Astrocyte (in vitro differentiated cells and primary cell): ENCODE results near the gene EXOSC10. TPM values are rescaled to one million over a fixed set of nuclear protein-coding genes. Genes with fewer than 3 reads are reported as not detected.

Experiments used
- DNase-seq: peaks from one replicate; pipeline ENCODE4 v3.0.0-alpha.2; 2010; ENCODE audit warnings: low read depth
- FAIRE-seq: peaks from 2 replicates; lab custom pipeline; 2011; peaks lifted over from hg19 to GRCh38; lab: Jason Lieb, UNC
- H2AFZ ChIP-seq: 2 replicates; pipeline ENCODE4 v1.6.0; 2012; ENCODE audit warnings: low read depth, low read length, inconsistent platforms
- H3K27ac ChIP-seq: 2 replicates; pipeline ENCODE4 v1.5.1; 2011; ENCODE audit warnings: low read depth, low read length, inconsistent platforms
- H3K27me3 ChIP-seq: 2 replicates; pipeline ENCODE4 v1.6.0; 2011; ENCODE audit warnings: low read length, inconsistent platforms; ENCODE audit not compliant: insufficient read depth
- H3K36me3 ChIP-seq: 2 replicates; pipeline ENCODE4 v1.5.1; 2011; ENCODE audit warnings: low read length, inconsistent platforms; ENCODE audit not compliant: insufficient read depth
- H3K4me1 ChIP-seq: 2 replicates; pipeline ENCODE4 v1.5.1; 2011; ENCODE audit warnings: low read length, inconsistent platforms; ENCODE audit not compliant: insufficient read depth
- H3K4me2 ChIP-seq: 2 replicates; pipeline ENCODE4 v1.6.0; 2012; ENCODE audit warnings: low read length, inconsistent platforms
- H3K4me3 ChIP-seq: 2 replicates; pipeline ENCODE4 v1.5.1; 2011; ENCODE audit warnings: low read depth, mild to moderate bottlenecking, low read length, inconsistent platforms; ENCODE audit not compliant: insufficient read depth
- H3K79me2 ChIP-seq: 2 replicates; pipeline ENCODE4 v1.6.0; 2012; ENCODE audit warnings: mild to moderate bottlenecking, low read length, inconsistent platforms; ENCODE audit not compliant: insufficient read depth
- H3K9ac ChIP-seq: 2 replicates; pipeline ENCODE4 v1.6.0; 2012; ENCODE audit warnings: mild to moderate bottlenecking, low read length, inconsistent platforms
- H3K9me3 ChIP-seq: 2 replicates; pipeline ENCODE4 v1.5.1; 2012; ENCODE audit warnings: low read depth, mild to moderate bottlenecking, low read length, inconsistent platforms; ENCODE audit not compliant: insufficient read depth
- H4K20me1 ChIP-seq: 2 replicates; pipeline ENCODE4 v1.6.0; 2012; ENCODE audit warnings: low read length, inconsistent platforms; ENCODE audit not compliant: insufficient read depth
- H3K27ac Mint-ChIP-seq: one replicate; pipeline ENCODE4 v1.8.0; 2021; ENCODE audit warnings: mild to moderate bottlenecking, mixed read lengths; ENCODE audit not compliant: unreplicated experiment
- H3K27me3 Mint-ChIP-seq: one replicate; pipeline ENCODE4 v1.8.0; 2021; ENCODE audit warnings: low read depth, mixed read lengths; ENCODE audit not compliant: unreplicated experiment
- H3K36me3 Mint-ChIP-seq: one replicate; pipeline ENCODE4 v1.8.0; 2021; ENCODE audit warnings: low read depth, mixed read lengths; ENCODE audit not compliant: unreplicated experiment
- H3K4me1 Mint-ChIP-seq: one replicate; pipeline ENCODE4 v1.8.0; 2021; ENCODE audit warnings: low read depth, mixed read lengths; ENCODE audit not compliant: unreplicated experiment
- H3K4me3 Mint-ChIP-seq: one replicate; pipeline ENCODE4 v1.8.0; 2021; ENCODE audit warnings: mild to moderate bottlenecking, moderate library complexity, mixed read lengths; ENCODE audit not compliant: unreplicated experiment
- H3K9me3 Mint-ChIP-seq: one replicate; pipeline ENCODE4 v1.8.0; 2021; ENCODE audit warnings: mild to moderate bottlenecking, mixed read lengths; ENCODE audit not compliant: unreplicated experiment
- EZH2 ChIP-seq: IDR thresholded peaks from 2 replicates; pipeline ENCODE4 v1.6.1; 2012; ENCODE audit warnings: mild to moderate bottlenecking, low read length, inconsistent platforms; ENCODE audit not compliant: insufficient read depth
- total RNA-seq: library from RNA; stranded (reverse); gene quantifications from 2 replicates; pipeline ENCODE4 v1.2.1, GENCODE V29; 2021
- TF ChIP-seq, protein P1 (sequence below): IDR thresholded peaks from 2 replicates; pipeline ENCODE4 v1.5.1; 2011; ENCODE audit warnings: low read depth, mild to moderate bottlenecking, inconsistent platforms, low read length, moderate library complexity; ENCODE audit not compliant: insufficient read depth

Gene EXOSC10
- total RNA-seq, 1 donor from 2014 or later, result 56.8 TPM

DNA sequence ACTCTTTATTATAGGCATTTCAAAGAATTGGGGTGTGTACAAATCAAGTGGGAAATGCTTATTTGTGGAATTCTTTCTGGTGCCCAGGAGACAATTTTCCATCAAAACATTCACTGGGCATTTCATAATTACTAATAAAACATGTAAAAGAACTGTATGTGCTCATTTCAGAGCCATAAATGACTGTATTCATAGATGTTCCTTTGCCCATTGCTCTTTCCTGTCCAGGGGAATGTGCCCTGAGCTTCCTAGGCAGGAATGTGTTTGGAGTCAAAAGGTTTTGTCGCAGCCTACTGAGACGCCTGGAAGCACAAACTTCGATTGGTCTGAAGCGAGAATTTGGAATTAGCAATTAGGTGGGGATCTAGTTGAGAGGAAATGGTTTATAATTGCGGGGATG lies 43.7 kb upstream of the EXOSC10 start:
- no peaks in the 10 kb centered on the region for H3K79me2 ChIP-seq
- peaks cover 18% of the 10 kb centered on the region for H3K36me3 Mint-ChIP-seq
- no peak overlapping the region for H3K9ac ChIP-seq
- H3K4me1 Mint-ChIP-seq, result peaks cover 7% of the 10 kb centered on the region
- no peak overlapping the region for H3K4me3 Mint-ChIP-seq
- no peak overlapping the region for H3K4me2 ChIP-seq
- no peak overlapping the region for H3K4me3 ChIP-seq
- H3K9me3 Mint-ChIP-seq, result no peaks in the 10 kb centered on the region
- FAIRE-seq, result no peak
- TF ChIP-seq, protein P1, sequence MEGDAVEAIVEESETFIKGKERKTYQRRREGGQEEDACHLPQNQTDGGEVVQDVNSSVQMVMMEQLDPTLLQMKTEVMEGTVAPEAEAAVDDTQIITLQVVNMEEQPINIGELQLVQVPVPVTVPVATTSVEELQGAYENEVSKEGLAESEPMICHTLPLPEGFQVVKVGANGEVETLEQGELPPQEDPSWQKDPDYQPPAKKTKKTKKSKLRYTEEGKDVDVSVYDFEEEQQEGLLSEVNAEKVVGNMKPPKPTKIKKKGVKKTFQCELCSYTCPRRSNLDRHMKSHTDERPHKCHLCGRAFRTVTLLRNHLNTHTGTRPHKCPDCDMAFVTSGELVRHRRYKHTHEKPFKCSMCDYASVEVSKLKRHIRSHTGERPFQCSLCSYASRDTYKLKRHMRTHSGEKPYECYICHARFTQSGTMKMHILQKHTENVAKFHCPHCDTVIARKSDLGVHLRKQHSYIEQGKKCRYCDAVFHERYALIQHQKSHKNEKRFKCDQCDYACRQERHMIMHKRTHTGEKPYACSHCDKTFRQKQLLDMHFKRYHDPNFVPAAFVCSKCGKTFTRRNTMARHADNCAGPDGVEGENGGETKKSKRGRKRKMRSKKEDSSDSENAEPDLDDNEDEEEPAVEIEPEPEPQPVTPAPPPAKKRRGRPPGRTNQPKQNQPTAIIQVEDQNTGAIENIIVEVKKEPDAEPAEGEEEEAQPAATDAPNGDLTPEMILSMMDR, result no peak
- TF ChIP-seq EZH2, result no peak
- H3K36me3 ChIP-seq, result peaks cover 27% of the 10 kb centered on the region
- H3K27me3 ChIP-seq, result no peaks in the 10 kb centered on the region
- DNase-seq, result no peak
- no peaks in the 10 kb centered on the region for H3K9me3 ChIP-seq
- H3K4me1 ChIP-seq, result peaks cover 6% of the 10 kb centered on the region
- H2AFZ ChIP-seq, result no peak overlapping the region
- no peaks in the 10 kb centered on the region for H3K27me3 Mint-ChIP-seq
- H3K27ac ChIP-seq, result no peak overlapping the region
- no peaks in the 10 kb centered on the region for H4K20me1 ChIP-seq
- H3K27ac Mint-ChIP-seq, result no peak overlapping the region

DNA sequence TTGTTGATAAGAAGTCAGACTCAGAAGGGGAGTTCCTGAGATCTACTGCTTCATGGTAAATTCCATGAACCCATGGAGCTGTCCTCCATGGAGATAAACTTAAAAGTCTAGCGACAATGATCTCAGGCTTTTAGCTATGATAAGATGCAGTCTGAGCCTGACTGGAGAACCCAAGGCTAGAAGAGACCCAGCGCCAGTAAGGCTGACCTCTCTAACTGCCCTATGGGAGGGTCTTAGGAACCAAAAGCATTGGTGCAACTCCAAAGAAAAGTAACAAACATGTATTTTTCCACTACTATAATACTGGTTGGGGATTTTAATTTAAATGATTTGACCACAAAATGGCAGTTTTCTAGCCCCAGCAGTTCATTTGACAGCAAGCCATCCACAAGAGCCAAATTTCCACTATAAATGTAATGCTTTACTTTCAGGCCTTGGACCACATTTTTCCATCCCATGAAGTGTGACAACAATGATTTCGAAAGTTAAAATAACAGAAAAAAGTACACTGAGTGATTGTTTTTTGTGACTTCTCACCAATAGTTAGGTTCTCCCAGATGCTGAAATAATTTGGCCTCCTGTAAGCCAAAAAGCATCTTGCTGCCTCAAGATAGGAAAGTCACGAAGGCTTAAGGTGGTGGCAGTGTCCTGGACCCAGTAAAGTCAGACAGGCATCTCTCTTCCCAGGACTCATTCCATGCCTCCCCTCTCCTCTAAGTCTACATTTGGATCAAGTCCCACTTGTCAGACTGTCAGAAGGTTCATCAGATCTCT lies 43.1 kb upstream of the EXOSC10 start:
- no peak overlapping the region for H3K4me2 ChIP-seq
- DNase-seq (no peak), FAIRE-seq (no peak)
- no peak overlapping the region for H2AFZ ChIP-seq
- peaks cover 7% of the 10 kb centered on the region for H3K4me1 Mint-ChIP-seq
- H3K27ac Mint-ChIP-seq, result no peak overlapping the region
- H4K20me1 ChIP-seq, result no peaks in the 10 kb centered on the region
- no peak for TF ChIP-seq EZH2
- TF ChIP-seq, protein P1, result no peak
- H3K9ac ChIP-seq, result no peak overlapping the region
- H3K4me1 ChIP-seq, result peaks cover 6% of the 10 kb centered on the region
- H3K27me3 Mint-ChIP-seq, result no peaks in the 10 kb centered on the region
- no peaks in the 10 kb centered on the region for H3K27me3 ChIP-seq
- H3K4me3 Mint-ChIP-seq, result no peak overlapping the region
- H3K79me2 ChIP-seq, result no peaks in the 10 kb centered on the region
- no peaks in the 10 kb centered on the region for H3K9me3 Mint-ChIP-seq
- peaks cover 25% of the 10 kb centered on the region for H3K36me3 ChIP-seq
- peaks cover 18% of the 10 kb centered on the region for H3K36me3 Mint-ChIP-seq
- no peak overlapping the region for H3K27ac ChIP-seq
- no peak overlapping the region for H3K4me3 ChIP-seq
- H3K9me3 ChIP-seq, result no peaks in the 10 kb centered on the region

DNA sequence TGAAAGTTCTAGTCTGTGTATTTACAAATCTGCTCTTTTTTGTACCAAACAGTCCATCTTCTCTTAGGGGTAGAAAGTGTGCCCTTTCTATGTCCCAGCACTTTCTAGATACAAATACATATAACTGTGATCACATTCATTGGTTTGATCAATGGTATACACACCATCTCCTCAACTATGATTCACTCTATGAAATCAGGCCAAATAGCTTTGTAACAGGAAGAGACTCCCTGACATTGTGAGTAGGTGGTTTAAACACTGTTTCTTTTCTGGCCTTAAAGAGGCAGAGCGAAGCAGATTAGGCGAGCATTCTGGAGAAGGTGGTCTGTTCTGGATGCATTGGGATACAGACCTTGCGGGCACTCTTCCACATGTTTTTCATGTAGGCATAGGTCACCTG lies 39.3 kb upstream of the EXOSC10 start:
- Mint-ChIP-seq H3K4me1 (peaks cover 6% of the 10 kb centered on the region), H3K9me3 (no peaks in the 10 kb centered on the region), H3K27me3 (no peaks in the 10 kb centered on the region), H3K36me3 (peaks cover 9% of the 10 kb centered on the region), H3K4me3 (no peak overlapping the region), H3K27ac (no peak overlapping the region)
- H4K20me1 ChIP-seq, result no peaks in the 10 kb centered on the region
- peak overlapping the region; percentile 24 for H3K4me2 ChIP-seq
- no peaks in the 10 kb centered on the region for H3K9me3 ChIP-seq
- DNase-seq (peak; percentile 74), FAIRE-seq (no peak)
- no peak for TF ChIP-seq EZH2
- TF ChIP-seq, protein P1, result no peak
- no peak overlapping the region for H2AFZ ChIP-seq
- peaks cover 9% of the 10 kb centered on the region for H3K36me3 ChIP-seq
- H3K27me3 ChIP-seq, result no peaks in the 10 kb centered on the region
- peaks cover 15% of the 10 kb centered on the region for H3K4me1 ChIP-seq
- no peaks in the 10 kb centered on the region for H3K79me2 ChIP-seq
- no peak overlapping the region for H3K4me3 ChIP-seq
- H3K27ac ChIP-seq, result no peak overlapping the region
- no peak overlapping the region for H3K9ac ChIP-seq
